H9 (cell line): ENCODE data around the gene C5orf58. TPM values are rescaled to one million over a fixed set of nuclear protein-coding genes. Genes with fewer than 3 reads are reported as not detected.

Source experiments
- DNase-seq: peaks from one replicate; pipeline ENCODE4 v3.0.0-alpha.2; 2017
- H2AFZ ChIP-seq: one replicate; pipeline ENCODE4 v1.6.1; 2013; ENCODE audit warnings: mild to moderate bottlenecking, low read length, control low read depth, moderate library complexity
- H2AK5ac ChIP-seq: 2 replicates; pipeline ENCODE4 v1.6.1; 2013; ENCODE audit warnings: low read length, control low read depth, mixed read lengths; ENCODE audit not compliant: insufficient read length
- H2BK120ac ChIP-seq: one replicate; pipeline ENCODE4 v1.6.1; 2013; ENCODE audit warnings: low read depth, mild to moderate bottlenecking, low read length, control low read depth, inconsistent platforms; ENCODE audit not compliant: poor library complexity, severe bottlenecking
- H2BK12ac ChIP-seq: 2 replicates; pipeline ENCODE4 v1.6.1; 2013; ENCODE audit warnings: low read length, control low read depth, mixed read lengths, low read depth; ENCODE audit not compliant: insufficient read length
- H2BK15ac ChIP-seq: 2 replicates; pipeline ENCODE4 v1.6.1; 2013; ENCODE audit warnings: low read depth, low read length, control low read depth
- H2BK20ac ChIP-seq: one replicate; pipeline ENCODE4 v1.6.1; 2013; ENCODE audit warnings: low read depth, mild to moderate bottlenecking, low read length, control low read depth, inconsistent platforms; ENCODE audit not compliant: poor library complexity, severe bottlenecking
- H2BK5ac ChIP-seq: 2 replicates; pipeline ENCODE4 v1.6.1; 2013; ENCODE audit warnings: low read length, control low read depth, mixed read lengths; ENCODE audit not compliant: insufficient read length
- H3K14ac ChIP-seq: 2 replicates; pipeline ENCODE4 v1.6.1; 2013; ENCODE audit warnings: low read length, control low read depth; ENCODE audit not compliant: insufficient read depth
- H3K18ac ChIP-seq: 2 replicates; pipeline ENCODE4 v1.6.1; 2013; ENCODE audit warnings: low read depth, mild to moderate bottlenecking, mixed read lengths, low read length, control low read depth; ENCODE audit not compliant: insufficient read length
- H3K23ac ChIP-seq: 2 replicates; pipeline ENCODE4 v1.6.1; 2013; ENCODE audit warnings: low read length, control low read depth, mixed read lengths, low read depth; ENCODE audit not compliant: insufficient read length
- H3K23me2 ChIP-seq: 2 replicates; pipeline ENCODE4 v1.6.1; 2013; ENCODE audit warnings: low read depth, mild to moderate bottlenecking, mixed read lengths, low read length, control low read depth; ENCODE audit not compliant: insufficient read length, poor library complexity, severe bottlenecking
- H3K27ac ChIP-seq: 2 replicates; pipeline ENCODE4 v1.5.1; 2013; ENCODE audit warnings: low read length, control low read depth, mixed read lengths, low read depth; ENCODE audit not compliant: insufficient read length
- H3K27me3 ChIP-seq: 2 replicates; pipeline ENCODE4 v1.6.1; 2013; ENCODE audit warnings: low read length, control low read depth, inconsistent platforms; ENCODE audit not compliant: insufficient read depth
- H3K4ac ChIP-seq: 2 replicates; pipeline ENCODE4 v1.6.1; 2013; ENCODE audit warnings: low read depth, mild to moderate bottlenecking, control low read depth, inconsistent platforms, low read length, moderate library complexity
- H3K4me1 ChIP-seq: 2 replicates; pipeline ENCODE4 v1.6.1; 2013; ENCODE audit warnings: low read length, control low read depth, inconsistent platforms; ENCODE audit not compliant: insufficient read depth
- H3K4me2 ChIP-seq: 2 replicates; pipeline ENCODE4 v1.6.1; 2013; ENCODE audit warnings: low read length, control low read depth, mixed read lengths; ENCODE audit not compliant: insufficient read length, insufficient read depth
- H3K56ac ChIP-seq: 2 replicates; pipeline ENCODE4 v1.6.1; 2013; ENCODE audit warnings: low read depth, mild to moderate bottlenecking, mixed read lengths, low read length, control low read depth; ENCODE audit not compliant: insufficient read length
- H3K79me1 ChIP-seq: 2 replicates; pipeline ENCODE4 v1.6.1; 2013; ENCODE audit warnings: low read depth, mild to moderate bottlenecking, moderate library complexity, low read length, control low read depth, inconsistent platforms; ENCODE audit not compliant: insufficient read depth, poor library complexity, severe bottlenecking
- H3K79me2 ChIP-seq: 2 replicates; pipeline ENCODE4 v1.6.1; 2013; ENCODE audit warnings: low read length, control low read depth, inconsistent platforms; ENCODE audit not compliant: insufficient read depth
- H3K9ac ChIP-seq: 2 replicates; pipeline ENCODE4 v1.6.1; 2013; ENCODE audit warnings: low read length, control low read depth, mixed read lengths; ENCODE audit not compliant: insufficient read length; ENCODE audit errors: extremely low read depth
- H3K9me3 ChIP-seq: one replicate; pipeline ENCODE4 v1.6.1; 2013; ENCODE audit warnings: low read depth, low read length, inconsistent platforms; ENCODE audit not compliant: control insufficient read depth
- H3T11ph ChIP-seq: one replicate; pipeline ENCODE4 v1.6.1; 2013; ENCODE audit warnings: mild to moderate bottlenecking, low read length, control low read depth, inconsistent platforms
- H4K20me1 ChIP-seq: one replicate; pipeline ENCODE4 v1.6.1; 2013; ENCODE audit not compliant: control insufficient read depth, insufficient read length, insufficient read depth
- H4K5ac ChIP-seq: 2 replicates; pipeline ENCODE4 v1.6.1; 2013; ENCODE audit warnings: low read depth, mild to moderate bottlenecking, mixed read lengths, low read length, control low read depth; ENCODE audit not compliant: insufficient read length
- H4K8ac ChIP-seq: replicated peaks from 2 replicates; pipeline ENCODE4 v1.6.1; 2013; ENCODE audit warnings: low read length, control low read depth, mixed read lengths, low read depth; ENCODE audit not compliant: insufficient read length
- H4K91ac ChIP-seq: 2 replicates; pipeline ENCODE4 v1.6.1; 2013; ENCODE audit warnings: low read depth, mild to moderate bottlenecking, moderate library complexity, mixed read lengths, low read length, control low read depth; ENCODE audit not compliant: insufficient read length
- H3K27ac Mint-ChIP-seq, 3 experiments: 2 replicates in 2 of 3; 3 replicates in 1 of 3; pipeline ENCODE4 v1.8.0; 2020 to 2021; ENCODE audit warnings: mixed read lengths in 3 of 3, mild to moderate bottlenecking in 1 of 3, moderate library complexity in 1 of 3
- H3K27me3 Mint-ChIP-seq: 2 replicates; pipeline ENCODE4 v1.8.0; 2021; ENCODE audit warnings: low read depth, mild to moderate bottlenecking, moderate library complexity, mixed read lengths
- H3K36me3 Mint-ChIP-seq, 3 experiments: 2 replicates in 2 of 3; 3 replicates in 1 of 3; pipeline ENCODE4 v1.8.0; 2020 to 2021; ENCODE audit warnings: low read depth in 3 of 3, mixed read lengths in 3 of 3; ENCODE audit not compliant: insufficient read depth in 1 of 3
- H3K4me1 Mint-ChIP-seq, 2 experiments: 2 replicates each; pipeline ENCODE4 v1.8.0; 2020; ENCODE audit warnings: mixed read lengths in 2 of 2
- H3K4me3 Mint-ChIP-seq, 2 experiments: 2 replicates in 1 of 2; 3 replicates in 1 of 2; pipeline ENCODE4 v1.8.0; 2020 to 2021; ENCODE audit warnings: mild to moderate bottlenecking in 2 of 2, mixed read lengths in 2 of 2, moderate library complexity in 1 of 2
- H3K9me3 Mint-ChIP-seq, 2 experiments: 2 replicates in 1 of 2; 3 replicates in 1 of 2; pipeline ENCODE4 v1.8.0; 2020; ENCODE audit warnings: mild to moderate bottlenecking in 2 of 2, mixed read lengths in 2 of 2, moderate library complexity in 1 of 2
- CTCF ChIP-seq: fragments of 200-600 bp; sonication (generic); conservative IDR thresholded peaks from 3 replicates; pipeline ENCODE4 v1.8.0; 2021; ENCODE audit warnings: antibody characterized with exemption, mild to moderate bottlenecking
- WGBS: extraction: QIAGEN DNeasy Blood & Tissue Kit; methylation state at CpG from one replicate; pipeline ENCODE4 v1.1.7; 2013; ENCODE audit warnings: missing lambda C conversion rate, low lambda C conversion rate, mixed read lengths; ENCODE audit not compliant: insufficient read length; ENCODE audit errors: extremely low coverage; 5-methylcytosine and 5-hydroxymethylcytosine counted together
- total RNA-seq: library from RNA; stranded (reverse); gene quantifications from 2 replicates; pipeline ENCODE4 v1.2.1, GENCODE V29; 2021

C5orf58 gene
- total RNA-seq, 1 experiment from 2014 or later = 0.90 TPM

GRCh38 chr5:170247363-170247762, 14.6 kb downstream of the C5orf58 start:
- Histone ChIP-seq H4K20me1 (no peaks in the 10 kb centered on the region), H3K27ac (no peak overlapping the region), H3K14ac (no peak overlapping the region), H2BK12ac (no peak overlapping the region), H4K8ac (no peak overlapping the region), H2BK20ac (no peak overlapping the region), H3K4me2 (no peak overlapping the region), H3K27me3 (no peaks in the 10 kb centered on the region), H3K23ac (no peak overlapping the region), H3T11ph (no peak overlapping the region), H3K9ac (no peak overlapping the region), H4K91ac (no peak overlapping the region), H3K18ac (no peak overlapping the region), H4K5ac (no peak overlapping the region), H3K79me2 (no peaks in the 10 kb centered on the region), H3K9me3 (no peaks in the 10 kb centered on the region), H3K56ac (no peak overlapping the region), H2BK15ac (no peak overlapping the region), H2AK5ac (no peak overlapping the region), H2AFZ (no peak overlapping the region), H3K79me1 (no peaks in the 10 kb centered on the region), H2BK120ac (no peak overlapping the region), H3K23me2 (no peaks in the 10 kb centered on the region), H3K4ac (no peak overlapping the region), H3K4me1 (peaks cover 3% of the 10 kb centered on the region; the same call in 1 of the 2 replicates), H2BK5ac (no peak overlapping the region)
- peaks cover 45 to 46% of the 10 kb centered on the region in 2 experiments for H3K4me1 Mint-ChIP-seq
- no peak overlapping the region for H3K4me3 Mint-ChIP-seq
- peaks cover 2% of the 10 kb centered on the region; the same call in 1 of the 2 replicates for H3K27me3 Mint-ChIP-seq
- H3K36me3 Mint-ChIP-seq = peaks cover 0 to 12% (median 4%) of the 10 kb centered on the region in 3 experiments; a peak in 4 of 7 replicates
- no peak for DNase-seq
- H3K27ac Mint-ChIP-seq = no peak overlapping the region; a peak in 1 of 7 replicates
- peaks cover 0 to 7% of the 10 kb centered on the region in 2 experiments; a peak in 2 of 5 replicates for H3K9me3 Mint-ChIP-seq
- no peak for TF ChIP-seq CTCF
- WGBS = no CpG with 5 or more reads among the region's 2 CpGs
